ENCODE results near the gene USP9Y. TPM values are rescaled to one million over a fixed set of nuclear protein-coding genes. Genes with fewer than 3 reads are reported as not detected.
"Not testable (repeated sequence)": the region's sequence is repeated elsewhere in the genome, so short reads cannot be mapped to it uniquely, and the experiment has no call there.

Gene USP9Y
- 2.7 and 4.7 TPM in 2 replicates for total RNA-seq (2014; rRNA removed; shearing (Covaris generic); ENCODE audit: low replicate concordance)

GRCh38 chrY:12701181-12701695, at the start of gene USP9Y:
TSS of gene USP9Y (plus strand) at chrY:12701231. CDS start at chrY:12709448, 8,217 bp downstream.
- in situ Hi-C loops (cut with HindIII; ENCODE audit: low pct_unique_long_range_greater_than_20kb, low sequenced_read_pairs), result no loop called here
- no peak for DNase-seq (ENCODE audit: low read depth)

GRCh38 chrY:12651621-12652036, 49.4 kb upstream of the USP9Y start:
- DNase-seq (ENCODE audit: low read depth), result peak; percentile 57
- in situ Hi-C loops (cut with HindIII; ENCODE audit: low pct_unique_long_range_greater_than_20kb, low sequenced_read_pairs), result no loop called here

GRCh38 chrY:12661745-12662681, 39.0 kb upstream of the USP9Y start:
- DNase-seq (ENCODE audit: low read depth), result peak; percentile 77
- in situ Hi-C loops (cut with HindIII; ENCODE audit: low pct_unique_long_range_greater_than_20kb, low sequenced_read_pairs), result no loop called here

- in situ Hi-C loops (cut with HindIII; ENCODE audit: low pct_unique_long_range_greater_than_20kb, low sequenced_read_pairs), result no loop called here
- DNase-seq (ENCODE audit: low read depth), result peak; percentile 57
Measured at GRCh38 chrY:12662745-12663591, 38.1 kb upstream of the USP9Y start.

GRCh38 chrY:12663845-12664244, 37.2 kb upstream of the USP9Y start:
- in situ Hi-C loops (cut with HindIII; ENCODE audit: low pct_unique_long_range_greater_than_20kb, low sequenced_read_pairs); DNase-seq (ENCODE audit: low read depth): not testable (repeated sequence)

GRCh38 chrY:12678111-12678510, 22.9 kb upstream of the USP9Y start:
- no peak for DNase-seq (ENCODE audit: low read depth)
- in situ Hi-C loops (cut with HindIII; ENCODE audit: low pct_unique_long_range_greater_than_20kb, low sequenced_read_pairs), result no loop called here

- in situ Hi-C loops (cut with HindIII; ENCODE audit: low pct_unique_long_range_greater_than_20kb, low sequenced_read_pairs), result no loop called here
- DNase-seq (ENCODE audit: low read depth), result no peak
Measured at GRCh38 chrY:12681535-12681934, 19.5 kb upstream of the USP9Y start.

- DNase-seq (ENCODE audit: low read depth), result peak; percentile 46
- in situ Hi-C loops (cut with HindIII; ENCODE audit: low pct_unique_long_range_greater_than_20kb, low sequenced_read_pairs), result no loop called here
Measured at GRCh38 chrY:12688337-12688736, 12.7 kb upstream of the USP9Y start.

- no peak for DNase-seq (ENCODE audit: low read depth)
- in situ Hi-C loops (cut with HindIII; ENCODE audit: low pct_unique_long_range_greater_than_20kb, low sequenced_read_pairs), result no loop called here
Measured at GRCh38 chrY:12700087-12700486, 944 bp upstream of the USP9Y start.

- DNase-seq (ENCODE audit: low read depth), result peak; percentile 49
Measured at GRCh38 chrY:12702174-12702573, 1.1 kb downstream of the USP9Y start.

GRCh38 chrY:12710460-12710859, 9.4 kb downstream of the USP9Y start:
- in situ Hi-C loops (cut with HindIII; ENCODE audit: low pct_unique_long_range_greater_than_20kb, low sequenced_read_pairs), result no loop called here
- no peak for DNase-seq (ENCODE audit: low read depth)

More at GRCh38 chrY:12702174-12702573, 1.1 kb downstream of the USP9Y start:
- in situ Hi-C loops (cut with HindIII; ENCODE audit: low pct_unique_long_range_greater_than_20kb, low sequenced_read_pairs), result no loop called here

GRCh38 chrY:12715376-12715775, 14.3 kb downstream of the USP9Y start:
- in situ Hi-C loops (cut with HindIII; ENCODE audit: low pct_unique_long_range_greater_than_20kb, low sequenced_read_pairs), result no loop called here
- no peak for DNase-seq (ENCODE audit: low read depth)

GRCh38 chrY:12729746-12730145, 28.7 kb downstream of the USP9Y start:
- in situ Hi-C loops (cut with HindIII; ENCODE audit: low pct_unique_long_range_greater_than_20kb, low sequenced_read_pairs), result no loop called here
- DNase-seq (ENCODE audit: low read depth), result no peak

- in situ Hi-C loops (cut with HindIII; ENCODE audit: low pct_unique_long_range_greater_than_20kb, low sequenced_read_pairs), result no loop called here
- DNase-seq (ENCODE audit: low read depth), result peak; percentile 47
Measured at GRCh38 chrY:12733625-12734024, 32.6 kb downstream of the USP9Y start.

GRCh38 chrY:12734051-12734450, 33.0 kb downstream of the USP9Y start:
- in situ Hi-C loops (cut with HindIII; ENCODE audit: low pct_unique_long_range_greater_than_20kb, low sequenced_read_pairs), result no loop called here
- no peak for DNase-seq (ENCODE audit: low read depth)

GRCh38 chrY:12741414-12741813, 40.4 kb downstream of the USP9Y start:
- in situ Hi-C loops (cut with HindIII; ENCODE audit: low pct_unique_long_range_greater_than_20kb, low sequenced_read_pairs), result no loop called here
- no peak for DNase-seq (ENCODE audit: low read depth)

- in situ Hi-C loops (cut with HindIII; ENCODE audit: low pct_unique_long_range_greater_than_20kb, low sequenced_read_pairs), result no loop called here
Measured at GRCh38 chrY:12742725-12743124, 41.7 kb downstream of the USP9Y start.

GRCh38 chrY:12744091-12744490, 43.1 kb downstream of the USP9Y start:
- DNase-seq (ENCODE audit: low read depth), result no peak
- in situ Hi-C loops (cut with HindIII; ENCODE audit: low pct_unique_long_range_greater_than_20kb, low sequenced_read_pairs), result no loop called here

More at GRCh38 chrY:12742725-12743124, 41.7 kb downstream of the USP9Y start:
- no peak for DNase-seq (ENCODE audit: low read depth)

- in situ Hi-C loops (cut with HindIII; ENCODE audit: low pct_unique_long_range_greater_than_20kb, low sequenced_read_pairs), result no loop called here
- DNase-seq (ENCODE audit: low read depth), result peak; percentile 1
Measured at GRCh38 chrY:12749293-12749692, 48.3 kb downstream of the USP9Y start.
